Skin epidermis (tissue), 12 donors: Measurements from ENCODE around the gene NAV1.
"Not testable (repeated sequence)": the region's sequence is repeated elsewhere in the genome, so short reads cannot be mapped to it uniquely, and the experiment has no call there.

Source experiments
- H3K27ac ChIP-seq, 21 experiments: fragments of 200-600 bp; sonication (generic) in 11 of 21; one replicate each; pipeline ENCODE4 v1.5.0; 2020; ENCODE audit warnings: mild to moderate bottlenecking in 3 of 21, inconsistent platforms in 2 of 21, moderate library complexity in 2 of 21
- H3K4me3 ChIP-seq, 7 experiments: fragments of 200-600 bp; sonication (generic) in 2 of 7; one replicate each; pipeline ENCODE4 v1.5.0; 2020; ENCODE audit warnings: inconsistent platforms in 2 of 7, mild to moderate bottlenecking in 2 of 7, moderate library complexity in 1 of 7

The NAV1 gene

DNA sequence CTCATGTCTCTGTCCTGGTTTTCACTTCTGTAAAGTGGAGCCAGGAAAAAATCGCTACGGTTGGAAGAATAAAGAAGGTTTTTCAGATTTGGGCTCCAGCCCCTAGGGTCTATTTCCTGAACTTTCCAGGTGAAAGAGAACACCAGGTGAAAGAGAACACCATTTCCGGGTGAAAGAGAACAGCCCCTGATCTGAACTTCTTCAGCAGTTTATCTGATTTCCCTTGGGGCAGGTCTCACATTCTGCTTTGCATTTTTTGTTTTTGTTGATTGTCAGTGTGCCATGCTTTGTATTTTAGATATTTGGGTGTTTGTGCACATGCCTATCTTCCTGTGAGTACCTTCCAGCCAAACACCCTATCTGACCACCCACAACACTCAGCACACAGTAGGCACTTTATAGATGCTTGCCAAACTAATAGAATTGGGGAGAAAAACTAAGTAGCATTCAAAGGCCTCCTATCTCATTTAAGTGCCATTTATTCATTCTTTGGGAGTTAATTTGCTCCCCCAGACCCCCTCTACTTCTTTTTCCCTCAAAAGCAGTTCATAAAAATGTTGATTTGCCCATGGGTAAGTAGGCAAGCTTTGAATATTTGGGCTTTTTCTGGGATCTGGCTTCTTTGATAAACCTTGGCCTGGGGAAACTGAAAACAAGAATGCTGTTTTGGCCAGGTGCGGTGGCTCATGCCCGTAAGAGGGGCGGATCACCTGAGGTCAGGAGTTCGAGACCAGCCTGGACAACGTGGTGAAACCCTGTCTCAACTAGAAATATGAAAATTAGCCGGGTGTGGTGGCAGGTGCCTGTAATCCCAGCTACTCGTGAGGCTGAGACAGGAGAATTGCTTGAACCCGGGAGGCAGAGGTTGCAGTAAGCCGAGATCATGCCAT is 2.2 kb downstream of the NAV1 start:
- H3K4me3 ChIP-seq: peak overlapping the region in 3 of 7 experiments; percentile 61 to 73 (median 70)

DNA sequence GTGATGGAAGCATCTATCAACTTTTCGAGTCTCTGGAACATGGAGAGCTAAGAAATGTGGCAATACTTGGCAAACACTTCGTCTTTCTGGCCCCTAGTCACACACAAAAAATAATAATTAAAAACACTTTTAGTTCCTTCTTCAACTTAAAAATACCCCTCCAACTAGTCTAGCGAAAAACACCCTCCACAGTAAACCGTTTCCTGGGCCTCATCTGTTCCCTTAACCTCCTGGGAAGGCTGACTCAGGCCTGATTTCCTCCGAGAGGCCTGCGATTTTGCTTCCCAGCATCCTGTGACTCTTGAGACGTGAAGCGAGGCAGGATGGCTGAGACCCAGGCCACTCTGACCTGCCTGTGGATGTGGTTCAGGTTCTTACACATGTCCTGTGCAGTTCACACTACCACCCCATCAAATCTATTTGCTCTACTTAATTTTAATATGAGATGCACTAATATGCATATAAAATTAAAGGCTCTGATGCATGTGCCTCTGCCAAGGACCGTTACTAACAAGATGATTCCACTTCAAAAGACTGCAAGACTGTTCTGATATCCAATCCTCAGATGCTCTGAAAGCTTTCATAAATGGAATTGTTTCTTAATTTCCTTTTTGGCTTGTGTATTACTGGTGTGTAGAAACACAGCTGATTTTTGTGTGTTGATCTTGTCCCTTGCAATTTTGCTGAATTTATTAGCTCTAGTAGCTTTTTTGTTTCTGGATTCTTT is 3.5 kb downstream of the NAV1 start:
- H3K27ac ChIP-seq: peak overlapping the region in 15 of 21 experiments; percentile 23 to 91 (median 72)

More for the DNA sequence above, 2.2 kb downstream of the NAV1 start:
- H3K27ac ChIP-seq: peak overlapping the region in 18 of 21 experiments; percentile 18 to 91 (median 76)

DNA sequence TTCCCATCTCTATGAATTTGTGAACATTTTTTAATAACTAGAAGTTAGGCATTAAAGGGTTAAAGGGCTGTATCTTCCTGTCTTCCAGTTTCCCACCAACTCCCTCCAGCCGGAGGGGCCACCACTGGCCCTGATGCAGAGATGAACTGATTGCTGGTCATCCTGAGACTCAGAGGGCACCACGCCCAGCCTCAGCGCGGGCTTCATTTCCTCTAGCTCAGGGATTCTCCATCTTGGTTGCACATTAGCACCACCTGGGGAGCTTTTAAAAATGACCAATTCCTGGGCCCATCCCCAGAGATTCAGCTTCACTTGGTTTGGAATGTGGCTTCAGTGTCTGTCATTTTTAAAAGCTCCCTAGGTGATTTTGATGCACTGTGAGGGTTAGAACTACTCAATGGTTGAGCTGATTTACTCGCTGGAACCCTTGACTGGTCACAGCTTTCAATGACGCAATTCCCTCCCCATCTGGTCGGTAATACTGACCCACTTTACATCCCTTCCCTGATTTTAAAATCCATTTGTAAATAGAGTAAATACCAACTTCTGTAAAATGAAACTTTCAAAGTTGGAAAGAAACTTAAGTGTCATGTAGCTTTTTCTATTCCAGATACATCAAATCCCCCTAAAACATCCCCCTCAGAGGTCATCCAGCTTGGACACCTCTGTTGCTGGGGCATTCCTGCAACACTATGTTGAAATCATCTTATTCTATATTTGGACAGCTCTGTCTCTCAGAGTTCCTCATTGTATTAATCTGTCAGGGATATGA is 5.1 kb downstream of the NAV1 start:
- Histone ChIP-seq H3K27ac (peak overlapping the region in 7 of 21 experiments; percentile 23 to 81 (median 37)), H3K4me3 (no peak overlapping the region)

More for the DNA sequence above, 3.5 kb downstream of the NAV1 start:
- no peak overlapping the region for H3K4me3 ChIP-seq

DNA sequence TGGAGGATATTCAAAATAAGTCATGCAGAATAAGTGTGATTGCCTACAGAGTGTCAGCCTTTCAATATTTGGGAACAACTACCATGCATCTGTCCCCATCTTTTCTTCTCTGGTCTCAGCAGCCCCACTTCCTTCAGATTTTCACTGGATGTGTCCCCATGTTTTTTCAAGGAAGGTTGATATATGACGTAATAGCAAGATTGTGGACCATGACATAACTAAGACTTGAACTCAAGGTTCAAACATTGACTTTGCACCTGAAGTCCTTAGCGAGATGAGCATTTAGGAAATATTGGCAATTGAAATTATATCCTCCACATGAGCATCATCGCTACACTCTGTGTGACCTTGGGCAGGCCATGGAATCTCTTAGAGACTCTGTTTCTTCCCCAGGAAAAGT is 5.8 kb downstream of the NAV1 start:
- Histone ChIP-seq H3K27ac (peak overlapping the region in 1 of 21 experiments; percentile 70), H3K4me3 (no peak overlapping the region)

DNA sequence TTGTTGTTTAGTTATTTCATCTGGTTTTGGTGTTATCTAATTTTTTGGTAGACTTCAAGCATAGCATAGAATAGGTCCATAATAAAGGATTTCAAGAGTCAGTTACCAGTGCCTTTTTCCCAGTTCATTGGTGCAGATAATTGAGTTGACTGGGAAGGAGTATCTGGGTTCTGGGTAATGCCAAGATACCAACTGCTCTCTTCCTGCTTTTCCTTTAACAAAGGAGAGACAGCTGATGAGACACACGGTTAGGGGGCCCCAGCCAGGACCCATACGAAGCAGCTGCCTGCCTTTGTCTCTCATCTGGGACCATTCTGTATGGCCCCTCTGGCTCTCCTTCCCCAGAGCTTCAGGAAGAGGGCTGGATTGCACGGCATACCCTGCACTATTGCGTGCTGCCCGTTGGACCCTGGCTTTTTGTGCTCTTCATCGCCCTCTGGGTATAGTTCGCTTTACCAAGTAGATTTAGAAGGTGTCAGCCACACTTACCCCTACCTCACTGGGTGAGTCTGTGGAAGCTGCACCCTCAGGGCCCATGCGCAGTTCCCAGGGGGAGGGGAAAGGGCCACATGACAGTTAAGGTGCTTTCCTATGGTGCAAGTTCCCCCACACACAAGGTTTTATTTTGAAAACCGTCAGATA is 7.0 kb downstream of the NAV1 start:
- H3K27ac ChIP-seq: no peak overlapping the region
- H3K4me3 ChIP-seq: no peak overlapping the region

DNA sequence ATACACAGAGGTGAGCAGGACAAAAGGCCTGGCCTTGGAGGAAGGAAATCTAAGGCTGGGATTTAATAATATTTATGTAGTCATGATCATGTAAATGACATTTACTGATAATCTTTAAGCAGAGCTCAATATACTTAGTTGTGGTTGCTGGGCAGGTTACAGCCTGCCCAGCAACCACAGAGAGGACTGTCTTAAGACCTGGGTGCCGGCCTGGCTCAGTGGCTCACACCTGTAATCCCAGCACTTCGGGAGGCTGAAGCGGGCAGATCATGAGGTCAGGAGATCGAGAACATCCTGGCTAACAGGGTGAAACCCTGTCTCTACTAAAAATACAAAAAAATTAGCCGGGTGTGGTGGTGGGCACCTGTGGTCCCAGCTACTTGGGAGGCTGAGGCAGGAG is 10.6 kb downstream of the NAV1 start:
- H3K4me3 ChIP-seq, H3K27ac ChIP-seq: not testable (repeated sequence)

DNA sequence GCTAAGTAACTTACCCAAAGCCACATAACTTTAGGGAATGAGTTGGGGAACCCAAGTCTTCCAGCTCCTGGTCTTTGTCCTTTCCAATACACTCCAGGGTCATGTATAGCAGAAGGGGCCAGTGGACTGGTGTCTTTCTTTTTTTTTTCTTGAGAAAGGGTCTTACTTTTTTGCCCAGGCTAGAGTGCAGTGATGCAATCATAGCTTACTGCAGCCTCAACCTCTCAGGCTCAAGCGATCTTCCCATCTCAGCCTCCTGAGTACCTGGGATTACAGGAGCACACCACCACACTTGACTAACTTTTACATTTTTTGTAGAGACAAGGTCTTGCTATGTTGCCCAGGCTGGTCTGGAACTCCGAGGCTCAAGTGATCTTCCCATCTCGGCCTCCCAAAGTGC is 12.2 kb downstream of the NAV1 start:
- no peak overlapping the region for H3K4me3 ChIP-seq
- H3K27ac ChIP-seq: peak overlapping the region in 12 of 21 experiments; percentile 8 to 79 (median 29)

DNA sequence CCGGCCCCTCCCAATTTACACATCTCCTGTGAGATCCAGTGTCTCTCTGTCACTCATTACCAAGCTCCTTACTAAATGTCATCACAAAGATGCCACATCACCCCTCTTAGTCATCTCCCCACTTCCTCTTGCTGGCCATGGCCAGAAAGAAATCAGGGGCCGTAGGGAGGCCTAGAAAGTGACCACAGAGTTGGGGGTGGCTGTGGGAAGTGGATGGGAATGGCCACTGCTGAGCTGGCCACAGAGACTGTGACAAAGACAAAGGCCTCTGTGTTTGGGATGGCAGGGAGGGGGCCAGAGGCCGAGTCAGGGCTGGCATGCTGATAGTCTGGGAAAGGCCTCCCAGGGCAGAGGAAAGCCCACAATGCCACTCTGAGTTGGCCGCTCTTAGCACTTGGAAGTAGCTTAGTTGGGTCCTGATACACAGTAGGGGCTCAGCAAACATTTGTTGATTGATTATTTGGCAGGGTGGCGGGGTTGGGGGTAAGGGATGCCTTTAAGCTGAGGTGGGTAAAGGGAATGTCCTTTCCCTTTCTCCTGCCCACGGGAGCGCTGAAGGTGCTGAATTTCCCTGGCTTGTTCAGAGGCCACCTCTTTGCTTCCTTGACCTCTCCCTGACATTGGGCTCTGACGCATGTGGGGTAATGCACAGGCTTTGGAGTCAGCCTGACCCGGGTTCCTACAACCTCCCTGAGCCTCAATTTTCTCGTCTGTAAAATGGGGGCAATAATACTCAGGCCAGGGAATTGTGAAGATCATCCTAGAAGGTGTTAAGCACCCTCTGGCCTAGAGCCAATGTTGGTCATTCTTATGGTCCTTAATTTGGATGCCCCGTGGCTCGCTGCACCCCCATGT is 13.2 kb downstream of the NAV1 start:
- H3K4me3 ChIP-seq: no peak overlapping the region
- H3K27ac ChIP-seq: peak overlapping the region in 19 of 21 experiments; percentile 16 to 82 (median 59)

DNA sequence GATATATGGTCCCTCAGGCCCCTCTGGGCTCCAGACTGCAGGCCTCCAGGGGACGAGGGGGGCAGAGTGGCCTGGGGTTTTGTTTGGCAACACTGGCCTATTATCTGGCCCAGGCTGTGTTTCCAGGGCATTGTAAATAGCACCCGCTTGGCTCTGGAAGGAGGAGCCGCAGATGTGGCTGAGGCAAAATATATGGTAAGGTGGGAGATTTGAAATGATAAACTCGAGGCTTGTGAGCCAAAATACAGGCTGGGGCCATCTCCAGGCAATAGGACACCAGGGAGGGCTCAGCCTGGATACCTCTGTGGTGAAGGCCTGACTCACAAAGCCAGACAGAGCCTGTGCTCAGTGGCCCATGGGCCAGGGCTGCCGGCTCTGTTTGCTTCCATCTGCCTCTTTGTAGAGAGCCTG is 14.0 kb downstream of the NAV1 start:
- H3K27ac ChIP-seq: peak overlapping the region in 16 of 21 experiments; percentile 7 to 82 (median 52)
- no peak overlapping the region for H3K4me3 ChIP-seq

DNA sequence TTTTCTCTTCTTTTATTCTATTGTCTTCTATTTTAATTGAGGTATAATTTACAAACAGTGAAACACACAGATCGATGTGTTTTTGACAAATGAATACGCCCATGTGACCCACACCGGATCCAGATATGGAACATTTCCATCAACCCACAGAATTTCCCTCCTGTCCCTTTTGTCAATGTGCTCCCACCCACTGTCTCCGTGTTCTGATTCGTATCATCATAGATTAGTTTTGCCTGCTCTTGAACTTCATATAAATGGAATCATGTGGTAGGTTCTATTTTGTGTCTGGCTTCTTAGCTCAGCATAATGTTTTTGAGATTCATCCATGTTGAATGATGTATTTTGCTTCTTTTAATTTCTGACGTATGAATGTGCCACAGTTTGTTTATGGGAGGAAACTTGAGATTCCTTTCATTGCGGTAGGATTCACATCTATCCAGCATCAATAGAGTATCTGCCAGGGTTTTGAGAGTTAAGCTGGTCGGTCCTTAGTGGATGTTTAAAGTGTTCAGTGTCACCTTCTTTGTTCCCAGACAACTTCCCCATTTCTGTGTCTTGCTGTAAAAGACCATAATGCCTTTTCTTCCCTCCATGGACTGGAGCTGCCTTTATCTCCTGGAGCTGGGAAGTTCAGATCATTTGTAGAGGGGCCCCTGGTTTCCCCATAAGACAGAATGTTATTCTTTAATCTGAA is 14.7 kb downstream of the NAV1 start:
- peak overlapping the region in 16 of 21 experiments; percentile 18 to 82 (median 52) for H3K27ac ChIP-seq
- no peak overlapping the region for H3K4me3 ChIP-seq

DNA sequence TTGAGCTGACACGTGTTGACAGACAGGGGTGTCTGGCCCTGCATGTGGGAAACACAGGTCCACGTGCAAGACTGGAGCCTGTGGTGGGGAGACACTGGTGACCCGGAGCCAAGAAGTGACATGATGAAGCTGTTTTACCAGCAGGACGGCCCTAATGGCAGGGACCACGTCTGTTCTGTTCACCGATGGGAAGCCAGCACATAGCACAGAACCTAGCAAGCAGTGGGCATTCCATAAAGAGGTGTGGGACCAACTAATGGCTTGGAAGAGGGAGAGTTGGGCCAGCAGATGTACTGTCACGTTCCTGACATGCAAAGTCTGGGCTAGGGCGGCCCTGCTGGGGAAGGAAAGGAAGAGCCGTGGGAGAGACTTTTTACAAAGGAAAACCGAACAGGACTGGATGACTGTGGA is 15.3 kb downstream of the NAV1 start:
- Histone ChIP-seq H3K27ac (peak overlapping the region in 15 of 21 experiments; percentile 17 to 80 (median 50)), H3K4me3 (no peak overlapping the region)

DNA sequence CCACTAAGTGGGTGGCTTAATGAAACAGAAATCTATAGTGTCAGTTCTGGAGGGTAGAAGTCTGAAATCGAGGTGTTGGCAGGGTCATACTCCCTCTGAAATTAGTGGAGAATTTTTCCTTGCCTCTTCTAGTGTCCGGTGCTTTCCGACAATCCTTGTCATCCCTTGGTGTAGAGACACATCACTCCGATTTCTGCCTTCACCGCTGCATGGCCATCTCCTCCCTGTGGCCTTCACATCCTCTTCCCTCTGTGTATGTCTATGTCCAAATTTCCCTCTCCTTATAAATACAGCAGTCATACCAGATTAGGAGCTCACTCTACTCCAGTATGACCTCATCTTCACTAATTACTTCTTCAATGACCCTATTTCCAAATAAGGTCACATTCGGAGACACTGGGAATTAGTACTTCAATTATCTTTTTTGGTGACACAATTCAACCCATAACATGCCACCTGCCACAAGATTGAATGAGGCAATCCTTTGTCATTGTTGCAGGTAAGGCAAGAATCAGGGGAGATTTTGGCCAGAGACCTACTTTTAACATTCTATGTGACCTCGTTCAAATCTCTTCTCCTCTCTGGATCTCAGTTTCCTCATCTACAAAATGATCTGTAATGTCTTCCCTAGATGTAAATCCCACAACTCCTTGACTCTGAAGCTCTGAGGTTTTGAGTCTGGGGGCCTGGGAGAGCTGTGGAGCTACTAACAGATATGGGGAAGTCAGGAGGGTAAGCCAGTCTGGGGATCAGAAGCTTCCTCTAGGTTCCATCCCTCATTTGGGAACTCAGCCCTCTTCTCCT is 16.1 kb downstream of the NAV1 start:
- Histone ChIP-seq H3K4me3 (no peak overlapping the region), H3K27ac (peak overlapping the region in 9 of 21 experiments; percentile 17 to 77 (median 59))

DNA sequence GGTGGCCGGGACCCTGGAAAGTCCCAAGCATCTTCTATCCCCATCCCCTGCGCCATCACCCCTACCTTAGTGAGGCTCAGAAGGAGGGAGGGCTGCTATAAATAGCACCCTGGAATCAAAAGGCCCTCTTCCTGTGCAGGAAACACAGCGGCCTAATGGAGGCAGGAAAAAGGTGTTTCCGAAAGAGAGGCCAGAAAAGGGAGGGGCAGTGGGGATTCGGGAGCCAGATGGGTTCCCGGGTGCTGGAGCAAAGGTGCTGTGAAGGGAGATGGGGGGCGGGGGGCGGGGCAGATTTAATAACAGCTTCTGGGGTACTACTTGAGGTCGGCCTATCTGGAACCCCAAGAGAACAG is 16.6 kb downstream of the NAV1 start:
- H3K4me3 ChIP-seq: no peak overlapping the region
- H3K27ac ChIP-seq: peak overlapping the region in 7 of 21 experiments; percentile 7 to 78 (median 40)

DNA sequence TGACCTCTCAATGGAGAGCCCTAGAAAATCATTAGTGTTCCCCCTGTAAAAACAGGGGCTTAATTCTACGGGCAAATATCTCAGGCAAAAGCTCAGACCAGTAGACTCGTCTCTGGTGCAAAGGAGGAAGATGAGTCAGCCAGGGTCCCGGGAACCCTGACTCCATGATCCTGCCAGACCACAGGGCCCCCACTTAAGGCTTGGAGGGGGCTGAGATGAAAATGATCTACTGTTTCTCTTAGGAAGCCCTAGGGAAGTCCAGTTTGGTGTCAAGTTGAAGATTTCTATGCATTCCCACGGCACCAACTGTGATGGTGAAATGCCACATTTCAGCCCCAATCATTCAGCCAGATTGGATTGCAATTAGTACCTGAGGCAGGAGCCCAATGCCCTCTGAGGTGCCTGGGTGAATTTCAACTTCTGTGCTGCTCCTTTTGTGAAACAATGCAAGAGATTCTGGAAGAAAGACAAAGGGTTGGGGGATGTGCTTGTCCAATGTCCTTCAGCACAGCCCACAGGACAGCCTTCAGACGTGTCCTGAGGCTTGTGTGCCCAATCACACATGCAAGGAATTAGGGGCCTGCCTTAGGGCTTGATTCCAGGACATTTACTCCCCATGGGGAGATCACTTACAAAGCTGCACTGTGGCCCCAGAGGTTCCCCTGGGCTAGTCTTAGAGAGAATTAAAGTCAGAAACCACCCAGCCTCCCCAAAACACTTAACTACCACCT is 18.1 kb downstream of the NAV1 start:
- Histone ChIP-seq H3K27ac (peak overlapping the region in 15 of 21 experiments; percentile 1 to 78 (median 38)), H3K4me3 (no peak overlapping the region)

DNA sequence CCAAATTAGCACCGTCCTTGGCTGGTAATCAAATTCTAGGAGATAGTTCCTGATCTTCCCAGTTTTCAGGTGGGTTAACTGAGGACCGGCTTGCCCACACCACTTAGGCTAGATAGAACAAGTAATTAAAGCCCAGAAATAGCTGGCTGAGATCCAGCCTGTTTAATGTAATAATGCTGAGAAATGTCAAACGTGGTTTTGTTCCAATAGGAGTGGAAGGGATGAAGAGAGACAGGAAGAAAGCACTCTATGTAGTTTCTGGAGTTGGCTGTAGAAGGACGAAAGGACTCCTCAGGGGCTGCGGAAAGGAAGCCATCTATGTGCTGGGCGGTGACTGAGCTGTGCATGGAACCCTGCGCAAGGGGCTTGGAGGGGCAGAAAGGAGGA is 18.6 kb downstream of the NAV1 start:
- Histone ChIP-seq H3K4me3 (no peak overlapping the region), H3K27ac (peak overlapping the region in 14 of 21 experiments; percentile 0 to 76 (median 36))

DNA sequence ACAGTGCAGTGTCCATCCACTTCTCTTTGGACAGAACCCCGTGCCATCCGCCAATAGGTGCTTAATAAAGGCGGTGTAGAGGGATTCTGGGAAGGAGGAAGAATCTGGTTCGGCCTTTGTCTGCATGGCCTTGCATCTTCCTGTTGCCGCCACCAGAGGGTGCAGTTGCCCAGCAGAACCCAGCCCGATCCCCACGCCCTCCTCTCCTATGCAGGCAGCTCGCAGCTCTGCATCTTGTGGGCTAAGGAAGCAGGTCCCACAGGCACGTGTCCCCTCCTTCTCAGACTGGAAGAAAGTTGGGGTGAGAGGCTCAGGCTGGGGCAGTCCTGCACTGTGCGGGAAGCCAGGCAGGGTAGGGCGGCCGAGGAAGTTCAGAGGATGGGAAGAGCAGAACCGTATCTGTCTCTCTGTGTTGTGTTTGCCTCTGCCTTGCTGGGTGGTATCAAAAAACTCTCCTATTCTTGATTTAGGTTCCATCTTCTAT is 20.8 kb downstream of the NAV1 start:
- peak overlapping the region in 6 of 21 experiments; percentile 5 to 69 (median 26) for H3K27ac ChIP-seq
- H3K4me3 ChIP-seq: no peak overlapping the region
